Sigmoid colon (tissue), 7 donors: ENCODE data around the gene CRYBG1. TPM values are rescaled to one million over a fixed set of nuclear protein-coding genes. Genes with fewer than 3 reads are reported as not detected.

Source experiments
- DNase-seq: peaks from one replicate; pipeline ENCODE4 v3.0.0-alpha.2; 2019
- H3K27ac ChIP-seq, 4 donors: fragments of 200-600 bp; sonication (generic); one replicate each; pipeline ENCODE4 v1.5.1; 2016 to 2019; ENCODE audit warnings: mild to moderate bottlenecking in 1 of 4
- H3K27me3 ChIP-seq, 3 donors: fragments of 200-600 bp; sonication (generic); one replicate each; pipeline ENCODE4 v1.5.1; 2019; ENCODE audit warnings: mild to moderate bottlenecking in 1 of 3
- H3K36me3 ChIP-seq, 4 donors: fragments of 200-600 bp; sonication (generic); one replicate each; pipeline ENCODE4 v1.5.1; 2016 to 2019
- H3K4me1 ChIP-seq, 4 donors: fragments of 200-600 bp; sonication (generic); one replicate each; pipeline ENCODE4 v1.5.1; 2017 to 2019
- H3K4me3 ChIP-seq, 4 donors: fragments of 200-600 bp; sonication (generic); one replicate each; pipeline ENCODE4 v1.5.1; 2017 to 2019; ENCODE audit warnings: mild to moderate bottlenecking in 2 of 4, moderate library complexity in 1 of 4
- H3K9me3 ChIP-seq, 4 donors: fragments of 200-600 bp in 3 of 4; sonication (generic) in 3 of 4; one replicate each; pipeline versions ENCODE4 v1.5.1 to v1.6.1; 2013 to 2019
- EP300 ChIP-seq, 4 donors: sonication (generic); formaldehyde crosslinking; IDR thresholded peaks; one replicate each; pipeline ENCODE4 v1.6.1; 2017; ENCODE audit warnings: antibody characterized with exemption in 4 of 4
- POLR2A ChIP-seq, 2 donors: fragments of 450-650 bp; IDR thresholded peaks; one replicate each; pipeline ENCODE4 v1.6.1; 2016; ENCODE audit warnings: antibody characterized with exemption in 2 of 2, mild to moderate bottlenecking in 2 of 2, moderate library complexity in 2 of 2
- POLR2AphosphoS5 ChIP-seq, 4 donors: sonication (generic); formaldehyde crosslinking; IDR thresholded peaks; one replicate each; pipeline ENCODE4 v1.6.1; 2017; ENCODE audit warnings: antibody characterized with exemption in 4 of 4
- WGBS, 2 donors: extraction: QIAGEN DNeasy Blood & Tissue Kit; methylation state at CpG; one replicate each; pipeline ENCODE4 v1.1.7; 2013; 5-methylcytosine and 5-hydroxymethylcytosine counted together
- intact Hi-C: fragments of 100-400 bp; cut with DNase I; formaldehyde crosslinking; loops from one replicate; pipeline ENCODE4 v1.15.1; 2023
- polyA plus RNA-seq, 3 donors: library from polyadenylated mRNA; stranded (reverse); fragments of 200-250 nt; gene quantifications; one replicate each; pipeline ENCODE4 v1.2.3, GENCODE V29; 2013
- total RNA-seq, 4 donors: library from RNA; depleted of rRNA; stranded (reverse); fragments of >200 nt; gene quantifications; one replicate each; pipeline ENCODE4 v1.1.0, GENCODE V29; 2016
- TF ChIP-seq, protein P1 (sequence below), 4 experiments: fragments of 450-650 bp in 3 of 4; fragments of 200-600 bp in 1 of 4; IDR thresholded peaks; one replicate each; pipeline ENCODE4 v1.5.1; 2016 to 2019; ENCODE audit warnings: antibody characterized with exemption in 4 of 4, mild to moderate bottlenecking in 3 of 4, moderate library complexity in 2 of 4
- donor health status: healthy with polysubstance abuse.
- donor health status: Bipolar disorder and iron deficiency.
- donor health status: healthy.

The CRYBG1 gene
- total and polyA plus RNA-seq, 7 donors, result 5.8 to 26.5 (median 10.2) TPM

DNA sequence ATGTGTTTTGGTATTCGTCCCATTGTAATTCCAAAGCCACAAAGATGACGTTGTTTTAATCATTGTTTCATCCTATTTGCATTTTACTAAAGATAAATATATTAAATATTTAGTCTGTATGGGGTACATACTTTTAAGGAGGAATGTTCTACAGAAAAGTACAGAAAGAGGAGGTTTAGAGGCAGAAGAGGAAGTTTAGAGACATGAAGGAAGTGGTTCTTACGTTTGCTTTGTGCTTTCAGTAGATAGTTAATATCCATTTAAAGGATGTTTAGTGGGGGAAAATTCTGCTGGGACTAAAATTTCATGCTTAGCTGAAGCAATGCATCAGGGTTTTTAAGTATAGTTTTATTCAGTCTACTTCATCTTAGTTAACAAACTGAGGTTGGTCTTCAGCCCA, 116.6 kb downstream of the CRYBG1 start:
- Histone ChIP-seq H3K4me3 (no peak overlapping the region), H3K27ac (no peak overlapping the region), H3K4me1 (peaks cover 0 to 5% (median 0%) of the 10 kb centered on the region in 4 donors), H3K9me3 (no peaks in the 10 kb centered on the region), H3K27me3 (no peaks in the 10 kb centered on the region), H3K36me3 (no peaks in the 10 kb centered on the region)
- no peak for DNase-seq
- 41 to 69% methylated on average over 3 of the region's 3 CpGs for WGBS, 2 donors
- intact Hi-C loops, result no loop called here
- TF ChIP-seq POLR2A (IDR thresholded peaks at IDR 0.05) (no peak), POLR2AphosphoS5 (IDR thresholded peaks at IDR 0.05) (no peak), EP300 (IDR thresholded peaks at IDR 0.05) (no peak)
- TF ChIP-seq, protein P1, sequence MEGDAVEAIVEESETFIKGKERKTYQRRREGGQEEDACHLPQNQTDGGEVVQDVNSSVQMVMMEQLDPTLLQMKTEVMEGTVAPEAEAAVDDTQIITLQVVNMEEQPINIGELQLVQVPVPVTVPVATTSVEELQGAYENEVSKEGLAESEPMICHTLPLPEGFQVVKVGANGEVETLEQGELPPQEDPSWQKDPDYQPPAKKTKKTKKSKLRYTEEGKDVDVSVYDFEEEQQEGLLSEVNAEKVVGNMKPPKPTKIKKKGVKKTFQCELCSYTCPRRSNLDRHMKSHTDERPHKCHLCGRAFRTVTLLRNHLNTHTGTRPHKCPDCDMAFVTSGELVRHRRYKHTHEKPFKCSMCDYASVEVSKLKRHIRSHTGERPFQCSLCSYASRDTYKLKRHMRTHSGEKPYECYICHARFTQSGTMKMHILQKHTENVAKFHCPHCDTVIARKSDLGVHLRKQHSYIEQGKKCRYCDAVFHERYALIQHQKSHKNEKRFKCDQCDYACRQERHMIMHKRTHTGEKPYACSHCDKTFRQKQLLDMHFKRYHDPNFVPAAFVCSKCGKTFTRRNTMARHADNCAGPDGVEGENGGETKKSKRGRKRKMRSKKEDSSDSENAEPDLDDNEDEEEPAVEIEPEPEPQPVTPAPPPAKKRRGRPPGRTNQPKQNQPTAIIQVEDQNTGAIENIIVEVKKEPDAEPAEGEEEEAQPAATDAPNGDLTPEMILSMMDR (IDR thresholded peaks at IDR 0.05), result no peak

DNA sequence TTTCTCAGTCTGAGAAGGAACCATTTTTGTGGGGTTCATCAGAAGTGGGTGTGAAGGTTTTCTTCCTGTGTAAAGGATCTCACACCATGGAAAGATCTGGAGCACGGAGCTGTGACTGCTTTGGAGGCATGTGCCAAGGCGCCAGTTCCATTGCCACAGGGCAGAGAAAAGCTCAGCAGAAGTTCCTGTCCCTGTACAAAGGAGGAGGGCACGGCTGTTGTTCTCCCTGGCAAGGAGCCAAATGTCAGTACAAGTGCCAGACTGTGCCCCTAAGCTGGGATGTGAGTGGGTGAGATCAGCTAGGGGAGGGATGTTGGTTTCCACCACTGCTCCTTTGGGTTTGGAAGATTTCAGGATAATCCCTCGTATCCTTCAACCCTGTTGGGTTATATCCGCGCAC, 117.3 kb downstream of the CRYBG1 start:
- Histone ChIP-seq H3K27me3 (no peaks in the 10 kb centered on the region), H3K4me3 (no peak overlapping the region), H3K27ac (no peak overlapping the region), H3K36me3 (no peaks in the 10 kb centered on the region), H3K4me1 (peaks cover 0 to 5% (median 0%) of the 10 kb centered on the region in 4 donors), H3K9me3 (no peaks in the 10 kb centered on the region)
- 66 to 74% methylated on average over 6 of the region's 6 CpGs for WGBS, 2 donors
- no peak for TF ChIP-seq EP300 (IDR thresholded peaks at IDR 0.05)
- TF ChIP-seq POLR2AphosphoS5 (IDR thresholded peaks at IDR 0.05), result no peak
- TF ChIP-seq, protein P1 (IDR thresholded peaks at IDR 0.05), result no peak
- TF ChIP-seq POLR2A (IDR thresholded peaks at IDR 0.05), result no peak
- intact Hi-C loops, result no loop called here
- no peak for DNase-seq

- WGBS, 2 donors, result 86 to 94% methylated on average over 1 of the region's 1 CpG
- no peaks in the 10 kb centered on the region for H3K36me3 ChIP-seq
- intact Hi-C loops, result no loop called here
These were observed 125.7 kb downstream of the CRYBG1 start for GRCh38 chr6:106486236-106486635.

GRCh38 chr6:106488494-106489370, 128.2 kb downstream of the CRYBG1 start:
- TF ChIP-seq POLR2AphosphoS5 (IDR thresholded peaks at IDR 0.05) (no peak), POLR2A (IDR thresholded peaks at IDR 0.05) (no peak), EP300 (IDR thresholded peaks at IDR 0.05) (no peak)
- TF ChIP-seq, protein P1 (IDR thresholded peaks at IDR 0.05), result no peak
- no peak overlapping the region for H3K27ac ChIP-seq
- no peaks in the 10 kb centered on the region for H3K36me3 ChIP-seq
- no peak for DNase-seq
- no peaks in the 10 kb centered on the region for H3K9me3 ChIP-seq
- no peaks in the 10 kb centered on the region for H3K4me1 ChIP-seq
- no peaks in the 10 kb centered on the region for H3K27me3 ChIP-seq
- 68 to 87% methylated on average over 4 of the region's 4 CpGs for WGBS, 2 donors
- intact Hi-C loops, result no loop called here
- H3K4me3 ChIP-seq, result no peak overlapping the region

More at GRCh38 chr6:106486236-106486635, 125.7 kb downstream of the CRYBG1 start:
- H3K9me3 ChIP-seq, result no peaks in the 10 kb centered on the region
- no peak for DNase-seq
- no peak overlapping the region for H3K27ac ChIP-seq
- no peak overlapping the region for H3K4me3 ChIP-seq
- H3K4me1 ChIP-seq, result no peaks in the 10 kb centered on the region
- no peaks in the 10 kb centered on the region for H3K27me3 ChIP-seq
- TF ChIP-seq POLR2AphosphoS5 (IDR thresholded peaks at IDR 0.05), result no peak
- TF ChIP-seq, protein P1 (IDR thresholded peaks at IDR 0.05), result no peak
- no peak for TF ChIP-seq POLR2A (IDR thresholded peaks at IDR 0.05)
- no peak for TF ChIP-seq EP300 (IDR thresholded peaks at IDR 0.05)
